GM18502 (cell line): ENCODE measurements around the gene SLC38A1.
"Not testable (repeated sequence)": the region's sequence is repeated elsewhere in the genome, so short reads cannot be mapped to it uniquely, and the experiment has no call there.

Experiments used
- ATAC-seq: cut with Tn5 transposase; IDR thresholded peaks from one replicate; pipeline ENCODE4 v1.9.1; 2021; ENCODE audit warnings: mild to moderate bottlenecking; ENCODE audit not compliant: unreplicated experiment, poor library complexity

SLC38A1 gene

DNA sequence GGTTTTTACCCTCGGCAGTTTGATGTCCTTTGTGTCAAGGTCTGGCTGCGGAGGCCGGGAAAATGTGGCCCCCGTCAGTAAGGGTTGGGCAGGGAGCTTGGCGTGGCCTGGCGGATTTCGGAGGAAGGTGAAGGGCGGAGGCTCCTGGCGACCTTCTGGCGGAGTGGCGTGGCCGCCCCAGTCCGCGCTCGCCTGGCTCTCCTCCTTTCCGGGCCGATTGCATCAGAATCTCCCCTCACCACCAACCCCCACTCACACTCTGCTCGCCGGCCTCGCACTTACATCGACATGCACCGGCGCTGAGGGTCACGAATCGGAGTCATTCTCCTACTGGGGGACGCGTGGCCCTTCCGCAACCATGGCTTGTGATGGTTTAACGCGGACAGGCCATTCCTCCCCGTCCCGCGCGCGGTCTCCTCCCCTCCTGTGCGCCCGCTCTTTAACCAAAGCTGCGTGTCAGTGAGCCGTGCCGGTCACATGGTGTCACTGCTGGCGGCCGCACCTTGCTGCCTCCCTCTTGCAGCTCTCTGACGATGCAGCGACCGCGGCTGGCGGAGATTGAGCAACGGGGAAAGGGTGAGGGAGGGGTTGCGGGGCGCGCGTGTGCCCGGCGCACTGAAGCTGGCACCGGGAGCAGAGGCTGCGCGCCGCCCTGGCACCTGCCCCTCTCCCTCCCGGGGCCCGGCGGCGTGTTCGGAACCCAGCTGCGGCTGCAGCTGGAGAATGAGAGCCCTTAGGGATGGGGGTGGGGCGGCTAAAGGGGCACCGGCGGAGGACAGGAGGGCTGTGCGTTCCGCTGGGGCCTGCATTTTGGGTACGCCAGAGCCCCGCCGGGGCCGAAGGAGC lies at the start of gene SLC38A1:
TSS of gene SLC38A1 (minus strand) at position 461 of the 846 bp plus-strand sequence. CDS start 29,243 bp downstream, outside the sequence.
- peak; percentile 77 for ATAC-seq

DNA sequence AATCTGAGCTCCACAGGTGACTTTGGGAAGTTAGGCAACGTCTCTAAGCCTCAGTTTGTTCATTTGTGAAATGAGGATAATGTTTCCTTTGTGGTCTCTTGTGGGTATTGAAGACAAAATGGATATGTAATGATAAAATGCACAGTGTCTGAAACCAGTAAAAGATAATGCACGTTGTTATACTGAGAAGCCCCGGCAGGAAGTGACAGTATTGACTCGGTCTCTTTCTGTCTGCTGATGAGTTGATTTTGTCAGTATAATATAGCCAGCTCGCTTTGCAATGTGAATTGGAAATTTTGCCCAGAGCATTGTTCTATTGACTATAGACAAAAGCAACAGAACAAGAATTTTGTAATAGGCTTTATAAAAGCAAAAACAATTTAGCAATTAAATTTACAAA lies 49.2 kb upstream of the SLC38A1 start:
- ATAC-seq: no peak

DNA sequence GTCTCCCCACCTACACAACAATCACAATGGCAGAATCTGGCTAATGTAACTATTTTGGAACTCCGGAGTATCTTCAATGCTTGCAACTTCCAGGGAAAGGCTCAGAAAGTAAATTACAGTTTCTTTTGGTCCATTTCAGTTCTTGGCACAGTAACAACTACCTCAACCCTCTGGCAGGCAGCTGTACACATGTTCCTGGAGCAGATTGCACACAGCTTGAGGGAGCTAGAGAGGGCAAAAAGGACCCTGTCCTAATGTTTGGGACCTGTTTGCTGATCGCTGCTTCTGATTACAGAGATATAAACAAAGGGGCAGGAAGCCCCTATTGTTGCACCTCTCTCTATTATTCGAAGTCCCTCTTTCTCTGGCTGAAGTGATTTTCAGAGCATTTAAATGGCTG lies 35.2 kb upstream of the SLC38A1 start:
- ATAC-seq: no peak

DNA sequence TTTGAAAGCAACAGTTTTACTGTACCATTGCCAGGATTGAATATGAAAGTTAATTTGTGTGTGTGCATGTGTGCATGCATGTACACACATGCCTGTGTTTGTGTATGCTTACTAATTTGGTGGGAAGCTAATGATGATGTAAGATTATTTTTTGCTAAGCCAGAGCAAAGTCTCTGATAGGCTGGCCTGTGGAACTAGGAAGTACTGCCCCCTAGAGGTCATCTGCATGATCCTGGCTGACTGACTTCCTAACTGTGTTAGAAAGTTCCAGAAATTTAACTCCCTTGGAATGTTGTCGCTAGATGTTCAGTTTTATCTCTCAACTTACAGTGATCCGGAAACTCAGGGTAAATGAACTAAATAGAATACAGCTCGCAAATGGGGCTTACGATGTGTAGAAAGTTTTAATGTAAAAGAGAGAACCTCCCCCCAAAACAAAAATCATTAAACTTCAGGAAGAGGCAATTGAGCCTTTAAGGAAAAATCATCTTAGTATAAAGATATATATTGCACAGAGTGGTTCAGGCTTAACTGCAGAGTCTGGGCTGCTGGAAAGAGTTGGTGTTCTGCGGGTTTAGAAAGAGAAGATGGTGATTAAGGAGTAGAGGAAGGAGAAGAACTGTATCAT lies 34.3 kb upstream of the SLC38A1 start:
- no peak for ATAC-seq

DNA sequence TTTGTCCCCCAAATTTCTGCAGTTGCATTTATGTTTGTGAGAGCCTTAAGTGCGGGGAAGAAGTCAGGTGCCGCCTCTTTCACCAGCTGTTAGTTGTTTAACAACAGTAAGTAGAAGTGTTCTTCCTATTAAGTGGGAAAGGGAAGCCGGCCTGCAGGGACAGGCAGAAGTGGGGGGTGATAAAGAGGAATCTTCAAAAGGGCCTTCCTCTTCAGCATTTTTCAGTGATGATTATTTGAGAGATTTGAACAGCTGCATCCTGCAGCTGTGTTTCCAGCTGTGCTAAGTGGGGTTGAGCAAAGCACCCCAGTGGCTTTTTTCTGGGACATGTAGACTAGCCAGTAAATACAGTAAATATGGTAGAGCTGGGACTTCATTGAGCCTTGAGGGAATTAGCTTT lies 32.1 kb upstream of the SLC38A1 start:
- no peak for ATAC-seq

DNA sequence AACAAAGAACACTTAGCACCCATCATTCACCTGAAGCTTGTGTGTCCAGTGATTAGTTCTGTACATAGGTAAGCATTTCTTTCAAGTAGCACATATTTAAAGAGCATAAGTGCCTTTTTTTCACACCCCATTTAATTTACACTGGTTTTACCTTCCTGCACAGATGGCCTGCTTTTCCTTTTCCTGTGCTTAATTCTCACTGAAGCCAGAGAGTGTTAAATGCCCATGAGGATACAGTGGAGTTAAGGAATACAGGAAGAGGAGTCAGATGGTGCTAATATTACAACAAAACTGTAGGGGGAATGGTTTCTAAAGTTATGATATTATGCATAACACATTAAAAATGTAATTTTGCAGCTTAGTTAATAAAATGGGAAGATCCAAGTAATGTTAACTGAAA lies 31.0 kb upstream of the SLC38A1 start:
- ATAC-seq: no peak

DNA sequence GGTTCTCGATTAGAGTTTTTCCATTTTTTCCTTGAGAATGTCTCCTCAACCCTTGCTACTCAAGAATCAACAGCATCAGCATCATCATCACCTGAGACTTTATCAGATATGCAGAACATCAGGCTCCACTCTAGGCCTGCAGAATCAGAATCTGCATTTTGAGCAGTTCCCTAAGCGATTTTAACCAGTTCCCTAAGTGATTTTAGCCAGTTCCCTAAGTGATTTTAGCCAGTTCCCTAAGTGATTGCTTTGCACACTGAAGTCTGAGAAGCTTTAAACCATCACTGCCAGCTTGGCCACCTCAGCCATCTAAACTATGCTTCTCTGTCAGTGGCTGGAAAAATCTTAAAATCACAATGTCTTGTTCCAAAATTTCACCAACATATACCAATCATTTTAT lies 29.4 kb upstream of the SLC38A1 start:
- no peak for ATAC-seq

DNA sequence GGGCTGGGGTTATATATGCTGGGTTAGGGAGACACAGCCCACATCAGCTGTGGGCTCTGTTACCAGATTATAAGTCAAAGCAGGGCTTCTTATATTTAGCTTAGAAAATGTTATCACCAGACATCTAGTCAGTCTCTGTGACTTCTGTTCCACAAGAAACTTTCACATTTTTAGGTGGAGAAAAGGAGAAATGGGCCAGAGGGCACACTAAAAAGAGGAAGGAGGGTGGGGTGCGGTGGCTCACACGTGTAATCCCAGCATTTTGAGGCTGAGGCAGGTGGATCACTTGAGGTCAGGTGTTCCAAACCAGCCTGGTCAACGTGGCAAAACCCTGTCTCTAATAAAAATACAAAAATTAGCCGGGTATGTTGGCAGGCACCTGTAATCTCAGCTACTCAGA lies 28.0 kb upstream of the SLC38A1 start:
- ATAC-seq: no peak

DNA sequence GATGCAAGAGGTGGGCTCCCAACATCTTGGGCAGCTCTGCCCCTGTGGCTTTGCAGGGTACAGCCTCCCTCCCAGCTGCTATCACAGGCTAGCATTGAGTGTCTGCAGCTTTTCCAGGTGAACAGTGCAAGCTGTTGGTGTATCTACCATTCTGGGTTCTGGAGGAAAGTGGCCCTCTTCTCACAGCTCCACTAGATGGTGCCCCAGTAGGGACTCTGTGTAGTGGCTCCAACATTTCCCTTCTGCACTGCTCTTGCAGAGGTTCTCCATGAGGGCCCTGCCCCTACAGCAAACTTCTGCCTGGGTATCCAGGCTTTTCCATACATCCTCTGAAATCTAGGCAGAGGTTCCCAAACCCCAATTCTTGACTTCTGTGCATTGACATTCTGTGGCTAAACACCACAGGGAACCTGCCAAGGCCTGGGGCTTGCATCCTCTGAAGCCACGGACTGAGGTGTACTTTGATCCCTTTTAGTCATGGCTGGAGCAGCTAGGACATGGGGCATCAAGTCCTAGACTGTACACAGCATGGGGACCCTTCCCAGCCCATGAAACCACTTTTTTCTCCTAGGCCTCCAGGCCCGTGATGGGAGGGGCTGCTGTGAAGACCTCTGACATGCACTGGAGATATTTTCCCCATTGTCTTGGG lies 24.0 kb upstream of the SLC38A1 start:
- ATAC-seq: no peak

DNA sequence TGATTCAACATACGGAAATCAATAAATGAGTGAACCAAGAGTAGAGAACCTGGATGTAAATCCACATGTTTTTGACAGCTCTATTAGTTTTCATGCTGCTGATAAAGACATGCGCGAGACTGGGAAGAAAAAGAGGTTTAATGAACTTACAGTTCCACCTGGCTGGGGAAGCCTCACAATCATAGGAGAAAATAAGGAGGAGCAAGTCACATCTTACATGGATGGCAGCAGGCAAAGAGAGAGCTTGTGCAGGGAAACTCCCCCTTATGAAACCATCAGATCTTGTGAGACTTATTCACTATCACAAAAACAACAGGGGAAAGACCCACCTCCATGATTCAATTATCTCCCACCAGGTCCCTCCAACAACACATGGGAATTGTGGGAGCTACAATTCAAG lies 23.1 kb upstream of the SLC38A1 start:
- ATAC-seq: not testable (repeated sequence)

DNA sequence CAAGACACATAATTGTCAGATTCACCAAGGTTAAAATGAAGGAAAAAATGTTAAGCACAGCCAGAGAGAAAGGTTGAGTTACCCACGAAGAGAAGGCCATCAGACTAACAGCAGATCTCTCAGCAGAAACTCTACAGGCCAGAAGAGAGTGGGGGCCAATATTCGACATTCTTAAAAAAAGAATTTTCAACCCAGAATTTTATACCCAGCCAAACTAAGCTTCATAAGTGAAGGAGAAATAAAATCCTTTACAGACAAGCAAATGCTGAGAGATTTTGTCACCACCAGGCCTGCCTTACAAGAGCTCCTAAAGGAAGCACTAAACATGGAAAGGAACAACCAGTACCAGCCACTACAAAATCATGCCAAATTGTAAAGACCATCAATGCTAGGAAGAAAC lies 16.3 kb upstream of the SLC38A1 start:
- ATAC-seq: not testable (repeated sequence)

DNA sequence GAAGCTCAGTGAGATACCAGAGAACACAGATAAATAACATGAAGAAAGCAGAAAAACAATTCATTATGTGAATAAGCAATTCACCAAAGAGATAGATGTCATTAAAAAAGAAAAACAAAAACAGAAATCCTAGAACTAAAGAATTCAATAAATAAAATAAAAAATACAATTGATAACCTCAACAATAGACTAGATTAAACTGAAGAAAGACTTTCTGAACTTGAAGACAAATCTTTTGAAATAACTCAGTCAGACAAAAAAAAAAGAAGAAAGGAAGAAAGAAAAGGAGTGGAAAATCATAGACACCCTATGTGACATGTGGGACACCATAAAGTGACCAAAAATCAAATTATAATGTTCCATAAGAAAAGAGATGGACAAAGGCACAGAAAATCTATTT lies 14.0 kb upstream of the SLC38A1 start:
- ATAC-seq: no peak

DNA sequence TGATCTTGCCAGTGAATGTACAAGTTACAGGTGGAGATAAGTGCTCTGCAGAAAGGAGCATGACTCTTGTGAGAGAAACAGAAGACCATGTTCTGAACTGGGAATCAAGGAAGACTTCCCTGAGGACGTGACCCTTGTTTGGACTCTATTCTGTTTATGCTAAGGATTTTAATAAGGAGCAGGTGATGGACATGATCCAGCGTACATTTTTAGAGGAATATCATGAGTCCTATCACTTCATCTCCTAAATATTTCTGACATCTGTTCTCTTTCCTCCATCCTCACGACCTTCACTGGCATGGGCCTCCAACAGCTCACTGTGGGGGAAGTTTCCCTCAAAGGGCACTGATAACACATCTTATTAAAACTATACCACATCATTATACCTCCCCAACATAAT lies 7.9 kb upstream of the SLC38A1 start:
- ATAC-seq: no peak

DNA sequence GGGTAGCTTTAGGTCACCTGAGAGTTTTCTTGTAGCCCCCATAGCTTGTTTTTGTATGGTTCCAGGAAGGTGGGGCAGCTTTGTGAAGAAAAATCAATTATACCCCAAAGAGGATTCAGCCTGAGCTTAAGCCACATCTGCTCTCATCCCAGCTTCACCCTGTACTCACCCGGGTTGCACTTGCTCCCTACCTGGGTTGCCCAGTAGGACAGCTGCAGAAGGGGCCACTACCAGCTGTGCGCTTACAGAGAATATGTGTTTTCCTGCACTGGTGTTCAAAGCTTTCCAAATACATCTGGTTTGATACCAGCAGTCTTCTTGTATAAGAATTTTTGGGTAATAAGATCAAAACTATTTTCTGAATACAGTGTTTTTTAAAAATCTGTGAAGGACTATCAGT lies 3.0 kb upstream of the SLC38A1 start:
- no peak for ATAC-seq

DNA sequence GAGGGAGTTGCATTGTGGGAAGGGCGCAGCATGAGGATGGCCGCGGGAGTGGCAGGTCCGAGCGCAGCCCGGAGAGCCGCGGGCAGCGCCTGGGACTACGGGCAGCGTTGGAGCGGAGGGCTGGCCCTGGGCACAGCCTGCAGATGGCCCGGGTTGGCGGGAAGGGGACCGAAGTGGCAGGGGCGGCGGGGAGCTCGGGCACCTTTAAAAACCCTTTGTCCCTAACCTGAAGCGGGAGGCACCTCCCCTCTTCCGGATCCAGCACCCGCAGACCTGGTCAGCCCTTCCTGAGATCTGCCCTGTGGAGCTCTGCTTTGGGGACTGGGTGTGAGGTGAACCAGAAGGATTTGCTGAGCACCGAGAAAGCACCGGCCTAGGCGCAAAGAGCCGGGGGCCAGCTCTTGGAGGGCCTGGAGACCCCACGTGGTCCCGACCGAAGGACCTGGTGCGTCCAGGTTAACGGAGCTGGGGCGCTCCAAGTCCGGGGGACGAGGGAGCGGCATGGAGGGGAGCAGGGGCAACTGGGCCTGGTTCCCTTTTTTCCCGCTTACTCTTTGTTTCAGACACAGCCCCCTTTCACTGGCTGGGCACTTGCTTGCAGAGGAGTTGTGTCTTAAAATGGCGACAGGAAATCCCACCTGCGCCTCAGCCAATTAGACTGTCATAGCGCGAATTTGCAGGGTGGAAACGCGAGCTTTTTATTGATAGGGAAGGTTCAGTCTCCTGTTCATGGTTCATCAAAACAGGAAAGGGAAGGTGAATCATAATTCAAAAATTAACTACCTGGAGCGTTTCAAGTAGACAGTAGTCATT lies 792 bp upstream of the SLC38A1 start:
- peak; percentile 15 for ATAC-seq

DNA sequence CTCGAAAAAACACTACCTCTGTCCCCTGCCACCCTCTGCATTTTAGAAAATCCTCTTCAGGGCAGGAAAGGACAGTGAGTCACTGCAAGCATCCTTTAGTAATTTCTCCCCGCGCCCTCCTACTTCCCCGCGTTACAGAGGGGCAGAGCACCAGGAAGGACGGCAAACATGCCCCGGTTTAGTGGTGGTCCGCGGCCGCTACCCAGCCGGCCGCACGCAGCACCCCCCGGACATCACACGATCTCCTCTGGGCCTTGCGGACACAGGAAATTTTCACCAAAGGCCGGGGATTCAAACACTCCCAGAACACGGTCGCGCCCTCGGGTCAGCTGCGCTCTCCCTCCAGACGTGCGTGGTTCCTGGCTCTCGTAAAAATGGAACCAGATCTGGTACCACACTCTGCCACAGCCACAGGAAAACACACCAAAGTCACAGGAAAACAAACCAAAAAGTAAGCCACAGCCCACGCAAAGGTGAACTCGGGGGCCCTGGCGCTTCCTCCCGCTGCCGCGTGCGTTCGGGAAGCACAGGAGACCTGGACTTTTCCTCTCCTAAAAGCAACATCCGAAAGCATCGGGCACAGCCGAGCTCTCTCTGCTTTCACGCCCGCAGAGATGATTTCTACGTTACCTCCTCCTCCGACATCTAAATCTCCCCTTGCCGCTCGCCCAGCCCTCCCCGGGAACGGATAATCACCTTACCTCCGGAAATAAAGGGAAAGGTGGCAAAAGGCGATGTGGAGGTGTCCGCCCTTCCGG lies 839 bp downstream of the SLC38A1 start:
- no peak for ATAC-seq

DNA sequence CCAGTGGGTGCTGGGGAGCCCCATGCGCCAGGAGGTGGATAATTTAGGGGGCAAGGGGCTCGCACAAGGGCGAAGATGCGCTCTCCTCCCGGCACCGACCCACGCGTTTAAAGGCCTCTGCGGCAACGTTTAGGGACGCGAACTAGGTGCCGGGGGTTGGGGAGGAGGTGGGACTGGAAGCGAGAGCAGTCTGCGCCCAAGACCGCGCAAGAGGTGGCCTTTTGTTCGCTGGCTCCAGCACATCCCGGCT lies 1.3 kb downstream of the SLC38A1 start:
- no peak for ATAC-seq

DNA sequence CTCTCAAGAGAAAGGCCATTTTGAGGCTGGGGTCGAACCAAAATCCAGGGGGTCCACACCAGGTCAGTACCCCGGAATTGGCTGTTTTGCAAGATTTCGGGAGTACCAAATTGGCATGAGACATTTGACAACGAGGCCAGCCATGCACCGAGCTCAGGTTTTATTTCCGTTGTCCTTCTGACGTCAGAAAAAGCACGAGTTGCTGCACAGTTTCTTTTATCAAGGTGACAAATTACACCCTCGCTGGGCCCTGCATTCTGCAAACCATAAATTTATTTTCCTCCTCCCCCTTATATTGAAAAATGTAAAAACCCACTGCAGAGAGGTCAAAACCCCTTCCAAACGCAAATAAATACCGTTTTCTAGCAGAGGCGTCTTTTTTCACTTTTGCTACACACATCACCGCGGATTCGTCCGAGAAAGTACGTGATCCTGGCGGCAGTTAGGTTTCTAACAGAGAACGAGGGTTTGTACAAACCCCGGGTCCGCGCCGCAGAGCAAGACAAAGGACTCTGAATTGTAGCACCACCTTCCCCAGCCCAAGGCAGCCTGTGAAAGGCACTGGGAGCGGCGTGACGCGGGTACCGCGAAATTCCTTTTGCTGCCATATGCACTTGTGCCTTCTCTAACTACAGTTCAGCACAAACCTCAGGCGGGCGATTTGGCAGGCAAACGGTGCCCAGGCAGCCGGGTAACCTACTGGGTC lies 1.8 kb downstream of the SLC38A1 start:
- ATAC-seq: no peak

DNA sequence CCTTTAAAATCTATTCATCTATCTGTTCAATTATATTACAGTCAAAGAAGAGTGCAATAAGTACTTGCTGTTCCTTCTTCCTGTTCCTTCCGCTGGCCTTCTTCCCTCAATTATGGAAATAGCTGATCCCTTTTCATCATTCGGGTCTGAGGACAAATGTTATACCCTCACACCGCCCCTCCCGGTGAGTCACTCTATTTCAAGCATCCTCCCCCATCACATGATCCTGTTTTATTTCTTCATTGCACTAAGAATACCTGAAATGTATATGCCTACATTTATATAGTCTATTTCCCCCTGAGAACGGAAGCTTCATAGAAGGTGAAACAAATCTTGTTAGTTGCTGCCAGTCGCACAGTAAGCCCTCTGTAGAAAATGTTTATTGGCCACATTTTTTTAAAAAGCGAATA lies 2.5 kb downstream of the SLC38A1 start:
- no peak for ATAC-seq

DNA sequence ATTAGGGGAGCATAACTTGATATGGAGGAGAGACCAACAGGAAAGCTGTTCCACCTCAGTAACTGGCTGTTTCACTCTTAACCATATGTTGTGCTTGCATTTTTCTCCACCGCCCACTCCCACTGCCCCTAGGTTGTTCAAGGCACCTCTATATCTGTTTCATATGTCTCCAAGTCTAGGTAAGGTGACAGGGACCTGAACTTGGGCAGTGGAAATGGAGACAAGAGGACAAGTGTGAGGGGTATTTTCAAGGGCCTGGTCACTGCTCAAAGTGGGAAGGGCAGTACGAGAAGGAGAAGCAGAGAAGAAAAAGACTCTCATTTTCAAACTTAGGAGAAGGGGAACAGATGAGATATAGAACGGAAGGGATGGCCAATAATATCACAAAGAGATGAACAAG lies 3.1 kb downstream of the SLC38A1 start:
- no peak for ATAC-seq
